Activated CD4-positive, alpha-beta memory T cell treated with anti-CD3 and anti-CD28 coated beads, Interleukin-2, amount 10 ng/mL, durations not matched to agents 7 days and 5 days (primary cell): ENCODE data around the gene POC1A. TPM values are rescaled to one million over a fixed set of nuclear protein-coding genes. Genes with fewer than 3 reads are reported as not detected.
A peak's percentile ranks its signal among the peaks of the same experiment; 100 is the strongest.

Source experiments
- CTCF ChIA-PET: fragments of 350-600 bp; sonication (Branson Sonifier 250); formaldehyde crosslinking; loops from one replicate; lab custom pipeline; 2021; ENCODE audit warnings: antibody characterized with exemption, inconsistent platforms; lab: Charles Lee
- POLR2A ChIA-PET: fragments of 350-600 bp; sonication (Branson Sonifier 250); formaldehyde crosslinking; loops from one replicate; lab custom pipeline; 2021; ENCODE audit warnings: antibody characterized with exemption; lab: Charles Lee
- DNase-seq: peaks from one replicate; pipeline ENCODE4 v3.0.0-alpha.2; 2020
- H3K27ac Mint-ChIP-seq: one replicate; pipeline ENCODE4 v1.8.0; 2021; ENCODE audit warnings: mild to moderate bottlenecking, mixed read lengths
- H3K27me3 Mint-ChIP-seq: one replicate; pipeline ENCODE4 v1.8.0; 2021; ENCODE audit warnings: mixed read lengths
- H3K36me3 Mint-ChIP-seq: one replicate; pipeline ENCODE4 v1.8.0; 2021; ENCODE audit warnings: low read depth, mixed read lengths
- H3K4me1 Mint-ChIP-seq: one replicate; pipeline ENCODE4 v1.8.0; 2021; ENCODE audit warnings: mixed read lengths
- H3K4me3 Mint-ChIP-seq: one replicate; pipeline ENCODE4 v1.8.0; 2021; ENCODE audit warnings: mild to moderate bottlenecking, mixed read lengths
- H3K9me3 Mint-ChIP-seq: one replicate; pipeline ENCODE4 v1.8.0; 2021; ENCODE audit warnings: mixed read lengths
- total RNA-seq, 2 experiments: library from RNA; stranded (reverse); gene quantifications; one replicate each; pipeline ENCODE4 v1.2.3, GENCODE V29; 2021

The POC1A gene
- total RNA-seq, 2 experiments from 2014 or later: 24.8 to 25.6 TPM

DNA sequence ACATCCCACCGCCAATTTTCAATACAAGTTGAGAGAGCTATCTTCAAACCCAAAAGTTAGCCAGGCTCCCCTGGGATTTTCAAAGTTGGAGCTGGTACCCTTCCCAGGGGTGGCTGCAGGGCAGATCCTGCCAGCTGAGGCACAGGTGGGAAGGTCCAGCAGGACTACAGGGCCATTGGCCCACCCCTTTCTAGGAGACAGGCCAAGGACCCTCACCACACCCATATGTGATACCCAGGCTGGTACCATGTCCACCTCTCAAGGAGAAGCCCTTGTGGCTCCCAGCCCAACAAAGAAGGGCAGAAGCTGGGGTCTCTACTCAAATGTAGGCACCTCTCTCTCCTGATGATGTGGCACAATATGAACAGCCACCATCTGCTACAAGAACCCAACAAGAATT, 8.0 kb downstream of the POC1A start:
- Mint-ChIP-seq H3K36me3 (peaks cover 46% of the 10 kb centered on the region), H3K27ac (no peak overlapping the region), H3K4me3 (no peak overlapping the region), H3K9me3 (no peaks in the 10 kb centered on the region), H3K27me3 (no peaks in the 10 kb centered on the region), H3K4me1 (peaks cover 12% of the 10 kb centered on the region)
- POLR2A ChIA-PET: no interaction called here
- CTCF ChIA-PET: interaction anchor here (1.5 to 2.7 kb wide), 2 partner anchors 144 to 148 kb away, joined by 3 to 11 read pairs; no protein-coding TSS in a partner anchor
- no peak for DNase-seq

DNA sequence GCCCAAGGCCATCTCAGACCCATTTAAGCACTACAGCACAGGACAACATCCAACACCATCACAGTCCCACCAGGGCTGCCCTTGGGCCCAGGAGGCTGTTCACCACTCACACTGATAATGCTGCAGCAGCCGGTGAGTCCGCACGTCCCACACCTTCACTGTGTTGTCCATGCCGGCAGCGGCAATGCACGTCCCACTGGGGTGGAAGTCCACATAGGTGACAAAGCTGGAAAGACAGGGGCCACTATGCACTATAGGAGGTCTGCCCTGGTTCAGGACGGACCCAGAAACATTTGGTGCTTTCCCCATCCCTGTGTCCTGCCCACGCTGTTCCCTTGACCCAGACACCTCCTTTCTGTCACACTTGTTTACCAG, 8.5 kb downstream of the POC1A start:
- no peak overlapping the region for H3K27ac Mint-ChIP-seq
- POLR2A ChIA-PET: no interaction called here
- peaks cover 43% of the 10 kb centered on the region for H3K36me3 Mint-ChIP-seq
- H3K4me3 Mint-ChIP-seq: no peak overlapping the region
- no peaks in the 10 kb centered on the region for H3K27me3 Mint-ChIP-seq
- CTCF ChIA-PET: interaction anchor here (1.5 to 2.7 kb wide), 2 partner anchors 144 to 147 kb away, joined by 3 to 11 read pairs; no protein-coding TSS in a partner anchor
- no peaks in the 10 kb centered on the region for H3K9me3 Mint-ChIP-seq
- no peak for DNase-seq
- peaks cover 12% of the 10 kb centered on the region for H3K4me1 Mint-ChIP-seq

DNA sequence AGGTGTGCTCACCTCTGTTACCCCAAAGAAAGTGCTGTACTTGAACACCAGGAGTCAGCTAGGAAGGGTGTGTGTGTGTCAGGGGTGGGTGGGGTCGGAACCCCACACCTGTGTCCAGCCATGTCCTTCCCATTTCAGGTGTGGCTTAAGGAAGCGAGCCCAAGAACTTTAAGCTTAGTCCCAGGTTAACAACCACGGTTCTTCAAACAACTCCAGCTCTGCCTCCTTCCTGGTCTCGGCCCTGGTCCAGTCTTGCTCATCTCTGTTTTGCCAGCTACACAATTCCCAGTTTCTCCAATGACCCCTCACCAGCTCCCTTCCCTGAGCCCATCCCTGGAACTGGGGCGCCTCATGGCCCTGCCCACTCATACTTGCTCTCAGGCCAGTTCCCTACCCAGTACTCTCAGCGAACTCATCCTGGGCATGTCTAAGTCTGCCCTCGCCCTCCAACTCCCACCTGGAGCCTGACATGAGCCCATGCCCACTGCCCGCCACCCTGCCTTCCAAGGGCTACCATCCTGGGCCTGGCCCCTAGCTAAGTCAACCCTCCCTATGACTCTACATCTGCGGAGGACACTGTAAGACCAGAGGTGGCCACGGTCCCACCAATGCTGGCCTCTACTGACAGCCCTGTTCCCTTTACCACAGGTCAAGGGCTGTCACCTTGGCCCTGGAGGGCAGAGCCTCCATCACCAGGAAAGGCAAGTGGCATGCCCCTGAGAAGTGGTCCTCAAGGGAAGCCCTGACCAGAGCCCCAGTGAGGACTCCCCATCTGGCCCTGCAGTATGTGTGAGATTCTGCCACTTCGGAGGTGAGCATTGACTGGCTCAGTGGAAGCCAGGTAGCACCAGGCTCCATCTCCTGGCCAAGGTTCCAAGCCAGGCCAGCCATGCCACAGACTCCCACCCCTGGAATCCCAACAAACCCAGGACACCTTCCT, 9.2 kb downstream of the POC1A start:
- no peaks in the 10 kb centered on the region for H3K27me3 Mint-ChIP-seq
- no peak overlapping the region for H3K4me3 Mint-ChIP-seq
- CTCF ChIA-PET: interaction anchor here (0.8 to 1.3 kb wide), 6 partner anchors 9 to 203 kb away, joined by 3 to 26 read pairs (median 3); partner anchors contain the start of genes POC1A and RRP9
- POLR2A ChIA-PET: interaction anchor here (0.8 to 0.9 kb wide), 2 partner anchors 10 to 144 kb away, joined by 3 to 4 read pairs; no protein-coding TSS in a partner anchor
- no peaks in the 10 kb centered on the region for H3K9me3 Mint-ChIP-seq
- peaks cover 12% of the 10 kb centered on the region for H3K4me1 Mint-ChIP-seq
- peak overlapping the region; percentile 35 for H3K27ac Mint-ChIP-seq
- DNase-seq: no peak
- H3K36me3 Mint-ChIP-seq: peaks cover 43% of the 10 kb centered on the region

DNA sequence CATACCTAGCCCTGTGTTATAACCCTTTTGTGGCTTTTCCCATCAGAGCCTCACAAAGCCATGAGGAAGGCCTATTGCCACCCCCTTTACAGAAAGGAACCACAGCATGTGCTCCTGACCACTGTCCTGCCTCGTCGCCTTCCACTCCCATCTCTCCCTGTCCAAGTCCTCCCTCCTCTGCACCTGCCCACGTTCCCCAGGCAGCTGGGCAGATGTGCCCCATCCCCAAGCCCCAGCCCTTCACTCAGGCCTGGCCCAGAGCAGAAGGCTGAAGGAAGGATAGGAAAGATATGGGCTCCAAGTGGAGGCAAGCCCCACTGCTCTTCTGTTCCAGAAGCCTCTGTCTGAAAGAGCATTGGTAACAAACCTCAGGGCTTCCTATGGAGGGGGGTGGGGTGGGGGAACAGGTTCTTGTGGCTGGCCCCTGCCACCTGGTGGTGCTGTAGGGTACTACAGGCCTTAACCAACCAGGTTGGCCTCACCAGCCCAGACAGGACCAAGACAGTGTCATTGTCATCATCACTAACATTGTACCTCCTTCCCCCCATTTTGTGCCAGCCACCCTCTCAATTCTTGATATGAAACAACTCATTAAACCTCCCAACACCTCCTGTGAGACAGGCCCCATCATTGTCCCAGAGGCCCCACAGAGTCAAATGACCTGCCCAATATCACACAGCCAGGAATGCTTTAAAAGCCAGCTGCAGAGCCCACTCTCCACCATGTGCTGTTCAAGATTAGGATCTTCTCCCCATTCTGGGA, 10.0 kb downstream of the POC1A start:
- H3K4me3 Mint-ChIP-seq: no peak overlapping the region
- POLR2A ChIA-PET: interaction anchor here (0.8 to 0.9 kb wide), 2 partner anchors 11 to 143 kb away, joined by 3 to 4 read pairs; no protein-coding TSS in a partner anchor
- CTCF ChIA-PET: interaction anchor here (0.8 to 1.7 kb wide), 8 partner anchors 10 to 203 kb away, joined by 3 to 26 read pairs (median 4); partner anchors contain the start of genes POC1A and RRP9
- H3K27me3 Mint-ChIP-seq: no peaks in the 10 kb centered on the region
- peak overlapping the region; percentile 36 for H3K27ac Mint-ChIP-seq
- DNase-seq: peak; percentile 88
- H3K9me3 Mint-ChIP-seq: no peaks in the 10 kb centered on the region
- peaks cover 12% of the 10 kb centered on the region for H3K4me1 Mint-ChIP-seq
- peaks cover 38% of the 10 kb centered on the region for H3K36me3 Mint-ChIP-seq

DNA sequence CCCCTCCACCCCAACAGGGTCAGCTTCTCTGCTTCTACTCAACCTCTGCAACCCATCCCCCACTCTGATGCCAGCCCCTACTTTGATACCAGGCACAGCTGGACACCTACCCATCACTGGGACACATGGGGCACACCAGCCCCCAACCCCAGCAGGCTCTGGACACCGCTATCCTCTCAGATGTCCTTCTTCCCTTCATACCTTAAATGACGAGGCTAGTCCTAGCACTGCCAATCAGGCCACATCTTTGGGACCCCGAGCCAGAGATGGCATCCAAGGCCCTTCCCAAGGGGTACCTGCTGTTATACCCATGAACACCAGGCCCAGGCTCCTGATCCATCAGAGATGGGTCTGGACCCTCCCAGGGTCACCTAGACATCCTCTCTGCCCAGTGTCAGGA, 10.6 kb downstream of the POC1A start:
- Mint-ChIP-seq H3K4me3 (no peak overlapping the region), H3K36me3 (peaks cover 32% of the 10 kb centered on the region), H3K27me3 (no peaks in the 10 kb centered on the region), H3K4me1 (peaks cover 12% of the 10 kb centered on the region), H3K9me3 (no peaks in the 10 kb centered on the region), H3K27ac (no peak overlapping the region)
- CTCF ChIA-PET: interaction anchor here (0.6 to 1.7 kb wide), 5 partner anchors 11 to 162 kb away, joined by 4 to 9 read pairs (median 4); partner anchors contain the start of gene POC1A
- POLR2A ChIA-PET: interaction anchor here (1.0 kb wide), 1 partner anchor 11 kb away, joined by 4 read pairs; the partner anchor contains the start of gene POC1A
- DNase-seq: no peak

DNA sequence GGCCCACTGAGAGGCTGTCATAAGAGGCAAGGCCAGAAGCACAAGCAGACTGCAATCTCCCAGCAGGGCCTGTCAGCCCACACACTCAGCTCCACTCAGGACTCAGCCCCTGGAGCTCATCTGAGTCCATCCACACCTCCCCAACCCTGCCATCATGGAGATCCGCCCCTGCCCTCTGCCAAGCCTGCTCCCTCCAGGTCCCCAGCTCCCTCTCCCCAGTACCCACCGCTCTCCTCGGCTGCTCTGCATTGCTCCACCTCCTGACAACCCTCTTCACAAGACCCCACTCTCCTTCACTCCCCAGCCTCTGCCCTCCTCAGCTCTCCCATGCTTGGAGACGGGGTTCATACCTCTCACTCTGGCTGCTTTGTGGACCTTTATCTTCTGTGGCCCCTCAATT, 11.1 kb downstream of the POC1A start:
- Mint-ChIP-seq H3K4me1 (peaks cover 12% of the 10 kb centered on the region), H3K27me3 (no peaks in the 10 kb centered on the region), H3K27ac (no peak overlapping the region), H3K4me3 (no peak overlapping the region), H3K9me3 (no peaks in the 10 kb centered on the region), H3K36me3 (peaks cover 29% of the 10 kb centered on the region)
- DNase-seq: no peak
- ChIA-PET POLR2A (interaction anchor here (0.9 to 1.0 kb wide), 3 partner anchors 9 to 11 kb away, joined by 3 to 4 read pairs (median 3); partner anchors contain the start of gene POC1A), CTCF (interaction anchor here (0.6 to 1.7 kb wide), 6 partner anchors 12 to 161 kb away, joined by 3 to 9 read pairs (median 4); partner anchors contain the start of gene POC1A)

DNA sequence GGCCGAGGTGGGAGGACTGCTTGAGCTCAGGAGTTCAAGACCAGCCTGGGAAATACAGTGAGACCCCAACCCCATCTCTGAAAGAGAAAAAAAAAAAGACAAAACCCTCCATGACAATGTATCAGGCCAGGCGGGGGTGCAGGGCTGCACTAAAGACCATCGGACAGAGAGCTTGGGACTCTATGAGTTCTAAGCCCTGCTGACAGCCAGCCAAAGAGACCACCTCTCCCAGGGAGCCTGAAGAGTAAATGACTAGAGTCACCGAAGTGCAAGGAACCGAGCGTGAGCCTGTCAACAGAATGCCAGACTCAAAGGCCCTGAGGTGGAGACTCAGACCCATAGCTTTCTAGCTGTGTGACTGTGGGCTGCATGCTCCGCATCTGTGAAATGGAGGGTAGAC, 12.5 kb downstream of the POC1A start:
- ChIA-PET POLR2A (interaction anchor here (1.3 kb wide), 1 partner anchor 88 kb away, joined by 3 read pairs; no protein-coding TSS in a partner anchor), CTCF (interaction anchor here (1.1 kb wide), 1 partner anchor 146 kb away, joined by 3 read pairs; the partner anchor contains the start of gene RPL29)
- H3K4me1 Mint-ChIP-seq: peaks cover 12% of the 10 kb centered on the region
- DNase-seq: no peak
- H3K4me3 Mint-ChIP-seq: no peak overlapping the region
- peaks cover 25% of the 10 kb centered on the region for H3K36me3 Mint-ChIP-seq
- no peaks in the 10 kb centered on the region for H3K27me3 Mint-ChIP-seq
- H3K9me3 Mint-ChIP-seq: no peaks in the 10 kb centered on the region
- H3K27ac Mint-ChIP-seq: no peak overlapping the region

DNA sequence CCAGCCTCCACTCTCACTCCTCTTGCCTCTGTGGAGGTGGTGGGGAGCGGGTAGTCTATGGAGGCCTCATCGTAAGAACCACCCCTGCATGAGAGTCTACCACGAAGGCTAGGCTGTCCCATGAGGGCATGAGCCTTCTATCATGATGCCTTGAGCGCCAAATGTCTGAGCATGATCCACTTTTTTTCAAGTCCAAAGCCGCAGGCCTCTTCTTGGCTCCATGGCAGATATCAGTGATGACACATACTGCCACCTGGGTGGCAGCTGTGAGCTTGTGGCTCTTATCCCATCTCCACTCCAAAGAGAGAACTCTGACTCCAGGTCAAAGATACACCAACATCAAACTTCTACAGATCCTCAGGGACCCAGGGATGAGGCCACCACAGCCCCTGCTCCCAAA, 13.5 kb downstream of the POC1A start:
- Mint-ChIP-seq H3K27ac (no peak overlapping the region), H3K4me3 (no peak overlapping the region), H3K36me3 (peaks cover 31% of the 10 kb centered on the region), H3K9me3 (no peaks in the 10 kb centered on the region), H3K4me1 (peaks cover 12% of the 10 kb centered on the region), H3K27me3 (no peaks in the 10 kb centered on the region)
- no peak for DNase-seq
- POLR2A ChIA-PET: no interaction called here
- CTCF ChIA-PET: interaction anchor here (1.9 kb wide), 1 partner anchor 140 kb away, joined by 4 read pairs; no protein-coding TSS in a partner anchor

DNA sequence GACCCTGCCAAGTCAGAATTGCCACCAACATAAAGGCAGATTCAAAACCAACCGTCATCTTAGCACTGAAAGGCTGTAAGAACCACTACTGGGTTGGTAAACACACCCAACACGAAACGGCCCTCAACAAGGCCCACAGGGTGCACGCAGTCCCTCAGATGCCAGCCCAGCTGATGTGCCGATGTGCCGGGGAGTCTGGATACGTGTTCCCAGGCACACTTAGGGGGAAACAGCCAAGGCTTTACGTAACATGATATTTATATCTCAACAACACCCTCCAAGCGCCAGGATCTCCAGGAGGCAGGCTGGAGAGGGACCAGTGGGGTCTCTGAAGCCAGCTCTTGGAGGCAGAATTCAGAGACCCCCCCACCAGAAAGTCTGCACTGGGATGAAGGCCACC, 14.2 kb downstream of the POC1A start:
- POLR2A ChIA-PET: no interaction called here

DNA sequence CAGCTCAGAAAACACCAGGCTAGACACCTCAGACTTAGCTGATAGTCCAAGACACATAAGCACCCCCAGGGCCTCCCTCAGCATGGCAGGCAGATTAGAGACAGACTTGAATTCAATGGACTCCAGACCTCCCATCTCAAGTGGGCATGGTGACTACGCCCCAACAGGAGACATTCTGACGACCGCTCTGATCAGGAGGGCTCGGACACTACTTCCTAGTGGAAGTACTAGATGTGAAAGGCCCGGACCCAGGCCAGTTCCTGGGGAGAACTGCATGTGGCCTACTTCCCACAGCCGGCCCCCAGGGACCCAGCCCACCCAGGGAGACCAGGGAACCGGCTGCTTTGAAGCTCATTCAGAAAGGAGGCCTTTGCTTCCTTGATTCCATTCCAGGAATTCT, 16.9 kb downstream of the POC1A start:
- Mint-ChIP-seq H3K9me3 (no peaks in the 10 kb centered on the region), H3K36me3 (peaks cover 22% of the 10 kb centered on the region), H3K27ac (no peak overlapping the region), H3K27me3 (no peaks in the 10 kb centered on the region), H3K4me3 (no peak overlapping the region), H3K4me1 (peaks cover 5% of the 10 kb centered on the region)
- ChIA-PET POLR2A (no interaction called here), CTCF (interaction anchor here (1.5 to 1.7 kb wide), 2 partner anchors 14 to 196 kb away, joined by 3 to 6 read pairs; partner anchors contain the start of gene RRP9)
- no peak for DNase-seq

More for the DNA sequence above, 14.2 kb downstream of the POC1A start:
- H3K4me3 Mint-ChIP-seq: no peak overlapping the region
- CTCF ChIA-PET: interaction anchor here (1.9 kb wide), 1 partner anchor 139 kb away, joined by 4 read pairs; no protein-coding TSS in a partner anchor
- peaks cover 10% of the 10 kb centered on the region for H3K4me1 Mint-ChIP-seq
- peaks cover 30% of the 10 kb centered on the region for H3K36me3 Mint-ChIP-seq
- DNase-seq: no peak
- H3K9me3 Mint-ChIP-seq: no peaks in the 10 kb centered on the region
- H3K27me3 Mint-ChIP-seq: no peaks in the 10 kb centered on the region
- H3K27ac Mint-ChIP-seq: no peak overlapping the region

DNA sequence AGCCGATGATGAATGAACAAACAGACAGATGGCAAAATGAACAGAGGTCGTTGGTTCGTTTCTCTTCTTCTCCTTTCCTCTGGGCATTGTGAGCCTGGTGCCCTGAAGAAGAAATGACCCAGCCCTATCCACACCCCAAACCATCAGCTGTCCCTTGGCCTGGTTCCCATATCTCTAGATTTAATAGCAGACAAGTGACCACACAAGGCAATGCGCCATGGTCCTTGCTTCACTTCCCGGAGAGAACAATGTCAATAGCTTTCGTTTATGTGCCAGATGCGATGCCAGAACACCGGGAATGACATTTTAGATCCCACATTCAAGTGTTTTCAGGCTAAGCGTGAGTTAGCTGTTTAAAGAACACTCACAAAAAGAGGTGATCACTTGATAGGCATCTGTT, 17.7 kb downstream of the POC1A start:
- peaks cover 7% of the 10 kb centered on the region for H3K4me1 Mint-ChIP-seq
- no peak overlapping the region for H3K27ac Mint-ChIP-seq
- no peaks in the 10 kb centered on the region for H3K9me3 Mint-ChIP-seq
- H3K36me3 Mint-ChIP-seq: peaks cover 19% of the 10 kb centered on the region
- DNase-seq: no peak
- ChIA-PET CTCF (interaction anchor here (1.5 to 1.7 kb wide), 2 partner anchors 14 to 195 kb away, joined by 3 to 6 read pairs; partner anchors contain the start of gene RRP9), POLR2A (no interaction called here)
- no peaks in the 10 kb centered on the region for H3K27me3 Mint-ChIP-seq
- H3K4me3 Mint-ChIP-seq: no peak overlapping the region

DNA sequence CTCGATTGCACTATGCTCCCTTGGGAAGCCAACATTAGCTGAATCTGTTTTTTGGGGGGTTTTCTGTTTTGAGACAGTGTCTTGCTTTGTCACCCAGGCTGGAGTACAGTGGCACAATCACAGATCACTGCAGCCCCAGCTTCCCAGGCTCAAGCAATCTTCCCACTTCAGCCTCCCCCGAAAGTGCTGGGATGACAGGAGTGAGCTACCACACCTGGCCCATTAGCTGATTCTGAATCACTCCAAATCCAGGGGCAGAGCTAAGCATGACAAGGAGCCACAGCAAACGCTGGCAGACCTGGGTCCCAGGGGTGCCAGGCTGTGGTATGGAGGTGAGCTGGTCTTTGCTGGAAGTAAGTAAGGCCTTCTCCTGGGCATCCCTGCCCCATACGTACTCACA, 18.9 kb downstream of the POC1A start:
- Mint-ChIP-seq H3K4me1 (peaks cover 7% of the 10 kb centered on the region), H3K9me3 (no peaks in the 10 kb centered on the region), H3K36me3 (peaks cover 16% of the 10 kb centered on the region), H3K27ac (no peak overlapping the region), H3K4me3 (no peak overlapping the region), H3K27me3 (no peaks in the 10 kb centered on the region)
- no peak for DNase-seq
- ChIA-PET CTCF (interaction anchor here (1.3 kb wide), 1 partner anchor 12 kb away, joined by 3 read pairs; no protein-coding TSS in a partner anchor), POLR2A (interaction anchor here (0.6 to 1.4 kb wide), 2 partner anchors 12 to 118 kb away, joined by 3 read pairs; no protein-coding TSS in a partner anchor)
